NCI-H128 (cell line): Measurements from ENCODE around the gene CHRNA4.

ENCODE experiments used
- DNase-seq: peaks from one replicate; lab custom pipeline; 2025; ENCODE audit not compliant: unreplicated experiment; lab: John Stamatoyannopoulos, UW

Gene CHRNA4

GRCh38 chr20:63379296-63379695 is 18.1 kb upstream of the CHRNA4 start:
- DNase-seq, result no peak

DNA sequence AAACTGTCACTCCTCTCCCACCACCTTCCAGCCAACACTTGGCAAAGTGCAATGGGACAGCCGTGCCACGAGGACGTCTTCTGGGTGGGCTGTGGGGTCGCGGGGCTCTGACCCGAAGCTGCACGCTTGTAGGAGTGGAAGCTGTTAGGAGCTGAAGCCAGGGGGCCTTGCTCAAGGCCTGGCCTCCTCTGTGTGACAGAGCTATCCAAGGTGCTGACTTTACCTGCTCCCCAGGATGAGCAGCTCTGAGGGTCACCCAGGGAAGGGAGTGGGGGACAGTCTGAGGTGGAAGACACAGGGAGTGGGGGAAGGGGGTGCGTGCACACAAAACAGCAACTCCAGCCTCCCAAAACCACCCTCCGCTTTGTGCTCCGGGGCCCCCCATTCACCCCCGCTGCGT is 17.5 kb upstream of the CHRNA4 start:
- DNase-seq, result no peak

GRCh38 chr20:63377951-63378381 is 16.8 kb upstream of the CHRNA4 start:
- DNase-seq, result no peak

- peak; percentile 23 for DNase-seq
Observed at GRCh38 chr20:63377256-63377941, 16.2 kb upstream of the CHRNA4 start.

- DNase-seq, result no peak
Observed at GRCh38 chr20:63376283-63377250, 15.4 kb upstream of the CHRNA4 start.

- no peak for DNase-seq
Observed at GRCh38 chr20:63375438-63375837, 14.3 kb upstream of the CHRNA4 start.

- no peak for DNase-seq
Observed at GRCh38 chr20:63374504-63374903, 13.4 kb upstream of the CHRNA4 start.

- DNase-seq, result no peak
Observed at GRCh38 chr20:63373996-63374395, 12.8 kb upstream of the CHRNA4 start.

DNA sequence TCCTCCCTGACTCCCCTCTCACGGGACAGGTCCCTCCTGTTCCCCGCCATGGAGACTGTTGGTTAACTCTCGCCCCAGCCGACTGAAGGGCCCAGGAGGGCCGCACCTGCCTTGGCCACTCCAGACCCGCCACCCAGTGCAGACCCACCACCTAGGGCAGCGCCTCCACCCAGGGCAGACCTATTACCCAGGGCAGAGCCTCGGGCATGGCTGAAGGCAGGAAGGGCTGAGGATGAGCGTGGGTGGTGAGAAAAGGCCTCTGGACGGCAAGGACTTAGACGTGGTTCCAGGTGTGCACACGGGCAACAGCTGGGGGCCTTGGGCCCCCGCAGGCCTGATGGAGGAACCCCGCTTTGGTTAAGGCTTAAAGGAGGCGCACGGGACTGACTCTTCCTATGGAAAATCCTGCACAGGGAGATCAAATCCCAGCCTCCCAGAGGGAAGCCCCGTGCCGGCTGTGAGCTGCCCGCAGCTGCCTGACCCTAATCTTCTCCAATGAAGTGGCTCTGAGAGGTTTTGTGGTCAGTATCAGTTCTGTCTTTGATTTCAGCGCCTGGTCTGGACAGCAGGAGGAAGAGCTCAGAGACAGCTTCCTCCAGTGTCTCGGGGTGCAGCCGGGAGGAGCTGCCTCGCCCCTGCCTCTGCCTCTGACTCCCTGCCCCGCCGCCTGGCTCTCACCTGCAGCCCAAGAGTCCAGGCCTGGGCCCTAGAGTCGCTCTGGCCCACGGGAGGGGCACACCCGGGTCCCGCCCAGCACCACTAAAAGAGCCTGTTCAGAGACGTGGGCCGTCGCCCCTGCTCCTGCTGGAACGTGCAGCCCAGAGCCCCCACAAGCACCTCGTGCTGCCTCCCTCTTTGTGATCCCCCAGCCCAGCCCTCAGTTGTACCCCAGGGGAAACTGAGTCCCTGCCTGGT is 12.1 kb upstream of the CHRNA4 start:
- no peak for DNase-seq

DNA sequence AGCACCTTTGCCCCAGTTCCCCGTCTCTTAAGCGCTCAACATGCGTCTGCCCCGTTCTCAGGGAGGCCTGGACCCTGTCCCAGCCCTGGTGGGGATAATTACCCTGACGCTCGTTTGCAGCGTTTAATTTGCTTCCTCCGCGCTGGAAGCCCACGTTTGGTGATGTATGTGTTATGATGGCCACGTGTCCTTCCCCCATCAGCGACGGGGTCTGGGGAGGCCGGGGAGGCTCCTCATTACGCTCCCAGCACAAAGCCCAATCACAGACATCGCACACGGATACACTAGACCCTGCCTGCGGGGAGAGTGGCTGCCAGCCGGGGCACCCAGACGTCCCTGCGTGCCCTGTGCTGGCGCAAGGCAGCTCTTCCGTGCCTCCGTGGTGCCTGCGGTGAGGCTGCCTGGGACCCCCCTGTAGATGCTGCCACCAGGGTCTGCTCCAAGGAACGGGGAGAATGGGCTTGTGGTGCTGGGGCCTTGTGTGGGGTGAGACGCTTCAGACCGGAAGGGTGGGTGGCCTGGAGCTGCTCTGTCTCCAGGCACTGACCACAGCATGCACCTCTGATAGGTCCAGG is 10.2 kb upstream of the CHRNA4 start:
- no peak for DNase-seq

DNA sequence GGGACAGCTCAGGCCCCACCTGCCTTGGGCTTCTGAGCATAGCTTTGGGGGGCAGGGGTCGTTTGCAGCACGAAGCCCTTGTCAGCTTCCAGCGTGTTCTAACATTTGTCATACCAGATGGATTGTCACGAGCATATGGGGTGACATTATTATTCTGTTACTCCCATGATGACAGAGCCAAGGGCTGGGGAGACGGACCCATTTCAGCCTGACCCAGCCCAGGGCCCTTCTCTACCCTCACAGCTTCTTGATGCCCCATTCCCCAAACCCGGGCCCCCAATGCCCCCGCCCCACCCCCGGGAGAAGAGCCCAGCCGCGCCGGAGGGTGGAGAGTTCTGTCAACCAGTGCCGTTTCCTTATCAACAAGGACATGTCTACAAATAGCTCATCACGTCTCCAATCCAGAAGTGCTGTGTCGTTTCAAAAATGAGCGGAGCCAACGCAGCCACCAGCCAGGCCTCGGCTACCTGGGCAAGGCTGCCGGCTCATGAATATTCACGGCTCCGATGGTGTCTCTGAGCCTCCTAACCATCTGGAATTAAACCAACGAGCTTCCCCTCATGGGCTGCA is 9.6 kb upstream of the CHRNA4 start:
- DNase-seq, result no peak

GRCh38 chr20:63369724-63370617 is 8.8 kb upstream of the CHRNA4 start:
- no peak for DNase-seq

GRCh38 chr20:63369024-63369530 is 7.9 kb upstream of the CHRNA4 start:
- no peak for DNase-seq

GRCh38 chr20:63368151-63368550 is 7.0 kb upstream of the CHRNA4 start:
- DNase-seq, result no peak

GRCh38 chr20:63367446-63368055 is 6.4 kb upstream of the CHRNA4 start:
- DNase-seq, result no peak

DNA sequence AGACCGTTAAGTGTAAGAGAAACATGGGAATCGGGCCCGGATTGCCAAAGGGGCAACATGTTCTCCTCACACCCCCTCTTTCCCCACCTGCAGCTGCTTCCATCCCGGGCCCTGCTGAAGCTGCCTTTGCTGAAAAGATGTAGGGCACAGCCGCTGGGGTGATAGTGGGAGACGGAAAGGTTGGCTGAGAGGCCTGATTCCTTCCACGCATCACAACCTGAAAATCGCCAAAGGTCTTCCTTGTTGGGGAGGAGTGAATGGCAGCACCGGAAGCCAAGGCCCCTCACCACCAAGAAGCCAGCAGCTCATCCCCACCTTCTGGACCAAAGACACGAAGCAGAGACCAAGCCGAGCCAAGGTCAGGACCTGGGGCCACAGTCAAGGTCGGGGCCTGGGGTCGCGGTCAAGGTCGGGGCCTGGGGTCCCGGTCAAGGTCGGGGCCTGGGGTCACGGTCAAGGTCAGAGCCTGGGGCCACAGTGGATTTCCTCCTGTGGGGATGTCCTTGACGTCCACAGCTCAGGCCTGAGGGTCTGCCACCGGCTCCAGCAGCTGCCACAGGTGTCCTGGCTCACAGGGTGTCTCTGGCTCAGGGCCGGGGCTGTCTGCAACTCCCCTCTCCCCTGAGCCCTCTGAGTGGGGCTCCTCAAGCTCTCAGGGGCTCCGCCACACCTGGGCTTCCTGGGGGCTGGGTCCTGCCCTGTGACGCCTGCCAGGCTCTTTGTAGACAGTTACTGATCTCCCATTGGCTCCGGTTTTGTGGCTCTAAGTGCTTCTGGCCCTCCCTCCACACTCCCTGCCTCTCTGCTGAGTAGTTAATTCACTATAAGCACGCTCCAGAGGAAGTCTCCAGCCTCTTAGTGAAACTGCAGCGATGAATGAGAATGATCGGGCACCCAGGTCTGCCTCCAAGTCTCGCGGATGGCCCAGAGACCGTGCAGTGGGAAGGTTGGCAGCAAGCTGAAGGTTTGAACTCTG is 5.5 kb upstream of the CHRNA4 start:
- peak; percentile 10 for DNase-seq

DNA sequence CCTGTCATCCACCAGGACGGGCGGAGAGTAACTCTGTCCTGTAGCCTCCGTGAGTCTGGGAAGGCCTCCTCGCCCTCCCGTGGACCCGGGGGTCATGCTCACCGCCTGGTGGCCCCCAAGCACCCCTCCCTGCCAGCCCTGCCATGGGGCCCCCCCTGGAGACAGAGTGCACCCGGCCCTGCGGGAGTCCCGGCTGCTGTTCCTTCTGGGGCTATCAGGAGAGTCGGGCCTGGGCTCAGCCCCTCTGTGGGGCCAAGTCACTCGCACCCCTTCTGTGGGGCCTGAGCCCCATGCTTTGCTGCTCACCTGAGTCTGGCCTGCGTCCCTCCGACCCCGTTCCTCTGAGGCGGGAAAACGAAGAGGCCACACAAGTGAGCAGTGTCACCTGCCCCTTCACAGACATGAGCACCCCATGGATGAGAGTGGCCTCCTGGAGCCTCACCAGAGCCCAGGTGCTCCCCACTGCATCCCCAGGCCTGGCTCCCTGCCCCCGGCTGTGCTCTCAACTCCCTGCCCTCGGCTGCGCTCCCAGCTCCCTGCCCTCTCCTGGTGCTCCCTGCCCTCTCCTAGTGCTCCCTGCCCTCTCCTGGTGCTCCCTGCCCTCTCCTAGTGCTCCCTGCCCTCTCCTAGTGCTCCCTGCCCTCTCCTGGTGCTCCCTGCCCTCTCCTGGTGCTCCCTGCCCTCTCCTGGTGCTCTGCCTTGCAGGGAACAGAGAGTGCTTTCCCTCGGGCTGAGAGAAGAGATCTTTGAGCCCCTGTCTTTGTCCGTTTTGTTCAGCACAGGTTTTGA is 4.6 kb upstream of the CHRNA4 start:
- no peak for DNase-seq
